D341Med (cell line): ENCODE measurements around the gene HDAC4.

Source experiments
- DNase-seq: peaks from one replicate; pipeline ENCODE4 v3.0.0; 2012; ENCODE audit warnings: low spot score

Gene HDAC4

DNA sequence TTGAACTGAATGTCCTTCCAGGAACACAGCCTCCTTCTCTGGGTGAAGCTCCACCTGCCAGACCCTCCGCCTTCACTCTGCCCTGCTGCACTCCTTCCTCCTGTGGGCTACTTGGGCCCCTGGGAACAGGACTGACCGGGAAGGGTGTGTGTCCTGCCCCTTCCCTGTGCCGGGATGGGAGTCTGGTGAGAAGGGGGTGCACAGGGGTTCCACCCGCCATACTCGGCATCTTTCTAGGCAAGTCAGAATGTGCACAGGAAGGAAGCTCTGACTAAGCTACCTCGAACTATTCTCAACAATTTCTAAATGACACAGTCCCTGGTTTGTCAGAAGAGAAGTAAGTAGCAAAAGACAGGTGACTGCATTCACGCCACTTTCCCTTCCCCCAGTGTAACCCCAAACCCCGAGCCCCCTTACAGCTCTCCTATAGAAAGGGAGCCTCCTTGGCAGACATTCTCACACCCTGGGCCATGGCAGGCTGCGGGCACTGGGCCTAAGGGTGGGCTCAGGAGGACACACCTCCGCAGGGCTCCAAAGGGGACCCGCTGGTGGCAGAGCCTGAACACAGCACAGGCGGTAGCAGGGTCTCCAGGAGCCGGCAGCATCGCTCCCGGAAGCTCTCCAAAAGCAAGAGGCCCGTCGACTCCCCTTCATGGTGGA, 184.1 kb downstream of the HDAC4 start:
- no peak for DNase-seq

DNA sequence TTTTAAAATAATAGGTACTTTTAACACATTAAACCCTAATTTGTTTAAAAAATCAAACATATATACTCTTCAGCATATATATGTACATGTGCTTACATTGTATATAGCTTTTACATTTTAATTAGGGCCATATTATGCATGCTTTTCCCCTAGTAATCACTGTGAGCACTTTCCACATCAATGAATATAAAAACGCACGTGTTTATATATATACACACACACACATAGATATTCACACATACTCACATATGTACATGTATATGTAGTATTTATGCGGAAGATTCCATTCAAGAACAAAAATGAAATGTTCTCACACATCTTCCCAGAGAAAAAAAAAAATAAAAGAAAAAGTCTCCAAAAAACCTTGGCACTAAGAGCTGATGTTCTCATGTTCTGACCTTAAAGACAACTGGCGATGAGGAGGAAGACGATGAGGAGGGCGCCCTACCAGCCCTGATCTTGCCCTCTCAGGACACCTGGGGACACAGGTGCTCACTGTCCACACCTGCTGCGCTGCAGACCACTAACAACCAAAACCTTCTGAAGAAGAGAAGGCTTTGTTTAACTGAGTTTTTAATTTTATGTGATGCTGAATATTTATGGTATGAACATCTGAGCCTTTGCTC, 184.7 kb downstream of the HDAC4 start:
- DNase-seq: no peak

DNA sequence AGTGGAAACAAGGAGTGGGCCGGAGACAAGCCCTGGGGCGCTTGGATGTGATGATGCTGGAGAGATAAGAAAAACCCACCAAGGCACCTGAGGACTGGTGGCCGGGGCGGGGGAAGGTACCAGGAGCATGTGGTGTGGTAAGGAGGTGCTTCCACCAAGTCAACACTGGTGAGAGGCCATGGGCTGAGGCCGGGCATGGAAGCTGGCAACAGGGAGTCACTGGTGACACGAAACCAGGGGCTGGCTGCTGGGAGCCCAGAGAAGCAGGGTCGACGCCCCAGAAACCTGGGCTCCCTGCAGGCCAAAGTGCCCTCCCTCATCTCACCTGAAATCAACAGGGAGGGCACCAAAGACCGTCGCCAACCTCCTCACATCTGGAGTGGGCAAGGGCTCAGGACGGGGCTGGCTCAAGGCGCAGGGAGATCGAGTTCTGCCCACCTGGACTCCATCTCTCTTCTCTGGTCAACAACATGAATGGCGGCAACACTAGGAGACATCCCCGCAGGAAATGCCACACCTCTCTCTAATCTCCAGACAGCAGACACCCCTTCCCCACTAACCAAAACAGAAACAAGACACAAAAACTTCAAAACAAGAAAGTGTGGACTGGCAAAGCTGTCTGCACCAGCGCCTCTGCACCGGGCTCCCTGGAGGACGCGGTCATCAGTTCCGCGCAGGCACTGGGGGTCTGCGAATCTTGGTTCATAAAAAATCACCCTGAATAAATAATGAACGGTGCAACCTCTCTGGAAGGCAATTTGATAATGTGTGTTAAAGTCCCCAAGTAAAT, 185.5 kb downstream of the HDAC4 start:
- DNase-seq: no peak

DNA sequence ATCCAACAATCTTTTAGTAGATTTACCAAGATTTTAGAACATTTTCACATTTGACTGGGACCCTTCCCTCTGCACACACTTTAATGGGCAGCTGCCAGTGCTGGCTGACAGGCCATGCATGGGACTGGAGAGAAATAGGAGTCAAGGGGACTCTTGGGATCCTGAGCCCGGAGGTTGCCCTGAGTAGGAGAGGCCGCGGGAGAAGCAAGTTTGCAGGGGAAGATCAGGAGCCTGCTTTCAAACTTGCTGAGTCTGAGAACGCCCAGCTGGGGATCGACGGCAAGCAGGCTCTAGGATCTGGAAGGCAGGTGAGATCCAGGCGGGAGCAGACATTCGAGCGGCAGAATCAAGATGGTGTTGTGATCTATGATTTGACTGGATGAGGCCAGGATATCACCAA, 186.1 kb downstream of the HDAC4 start:
- DNase-seq: no peak

DNA sequence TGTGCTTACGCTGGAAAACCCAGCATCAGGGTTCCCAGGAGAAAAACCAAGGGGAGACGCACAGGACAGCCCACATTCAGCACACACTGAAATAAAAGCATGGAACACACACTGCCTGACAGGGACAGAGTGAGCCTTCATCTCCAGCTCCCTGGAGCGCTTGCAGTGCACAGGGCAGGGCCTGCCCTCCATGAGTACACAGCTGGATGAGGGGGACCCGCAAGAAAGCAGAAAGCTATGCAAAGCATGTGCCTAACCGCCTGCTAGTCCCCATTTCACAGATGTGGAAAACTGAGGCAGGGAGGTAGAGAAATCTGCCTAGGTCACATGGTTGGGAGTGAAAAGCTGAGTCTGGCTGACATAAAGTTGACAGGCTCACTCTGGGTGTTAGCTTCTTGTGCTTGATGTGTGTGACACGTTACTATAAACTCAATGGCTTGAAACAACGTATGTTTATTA, 187.1 kb downstream of the HDAC4 start:
- DNase-seq: no peak

DNA sequence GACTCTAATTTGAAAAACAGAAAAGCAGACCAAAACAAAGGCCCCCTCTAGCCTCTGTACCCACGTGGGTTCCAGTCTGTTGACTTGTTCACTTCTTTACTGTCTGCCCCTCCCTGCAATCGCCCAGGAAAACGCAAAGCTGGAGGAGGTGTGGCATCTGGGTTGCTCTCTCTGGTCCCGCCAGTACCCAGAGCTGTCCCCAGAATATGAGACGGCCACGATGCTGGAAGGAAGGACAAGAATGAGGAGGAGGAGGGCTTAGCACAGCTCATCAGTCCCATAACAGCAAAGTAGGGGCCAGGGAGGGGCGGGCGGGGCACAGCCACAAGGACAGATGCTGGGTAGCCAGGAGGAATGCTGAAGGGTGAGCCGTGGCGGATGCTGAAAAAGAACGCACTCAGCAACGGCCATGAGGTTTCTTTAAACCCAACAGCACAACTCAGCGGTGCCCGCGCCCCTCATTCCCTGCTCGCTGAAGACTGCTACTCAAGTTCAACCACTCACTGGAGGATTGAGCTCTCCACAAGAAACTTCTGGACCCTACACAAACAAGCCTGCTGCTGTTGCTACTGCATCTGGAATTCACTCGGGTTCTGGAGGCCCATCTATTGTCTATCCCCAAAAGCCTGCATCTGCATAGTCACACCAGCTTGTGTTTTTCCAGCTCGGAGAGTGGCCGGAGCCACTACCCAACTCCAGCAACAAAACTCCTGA, 187.7 kb downstream of the HDAC4 start:
- no peak for DNase-seq

DNA sequence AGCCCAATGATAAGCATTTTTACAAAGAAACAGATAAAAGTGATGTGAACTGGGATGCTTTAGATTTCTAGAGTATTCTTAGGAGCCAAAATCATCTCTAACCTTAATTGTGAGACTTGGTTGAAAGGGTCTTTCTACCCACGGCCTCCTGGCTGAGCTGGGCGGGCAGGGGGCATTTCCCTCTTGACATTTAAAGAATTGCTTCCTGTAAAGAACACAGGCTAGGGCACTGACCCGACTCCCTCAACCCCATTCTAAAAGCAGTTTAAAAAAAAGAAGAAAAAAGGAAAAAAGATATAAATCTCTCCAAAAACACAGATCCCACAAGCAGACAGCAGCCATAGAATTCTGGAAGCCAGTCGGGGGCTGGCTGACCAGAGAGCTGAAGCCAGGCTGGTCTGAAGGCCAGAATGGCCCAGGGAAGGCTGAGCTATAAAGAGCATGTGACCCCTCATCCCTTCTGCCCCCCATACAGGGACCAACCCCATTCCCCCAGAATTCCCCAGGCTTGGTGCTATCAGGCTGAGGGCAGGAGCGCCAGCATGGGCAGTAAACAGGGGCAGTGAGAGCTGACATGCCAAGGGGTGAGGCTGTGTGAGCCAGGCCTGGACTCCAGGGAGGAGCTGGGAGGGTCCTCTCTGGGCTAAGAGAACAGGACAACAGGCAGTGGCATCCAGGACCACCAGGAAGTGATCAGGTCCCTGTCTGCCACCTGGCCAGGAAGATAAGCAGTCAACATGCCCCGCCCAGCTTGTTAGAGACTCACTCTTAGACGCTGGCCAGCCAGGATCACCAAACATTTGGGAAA, 188.5 kb downstream of the HDAC4 start:
- no peak for DNase-seq

DNA sequence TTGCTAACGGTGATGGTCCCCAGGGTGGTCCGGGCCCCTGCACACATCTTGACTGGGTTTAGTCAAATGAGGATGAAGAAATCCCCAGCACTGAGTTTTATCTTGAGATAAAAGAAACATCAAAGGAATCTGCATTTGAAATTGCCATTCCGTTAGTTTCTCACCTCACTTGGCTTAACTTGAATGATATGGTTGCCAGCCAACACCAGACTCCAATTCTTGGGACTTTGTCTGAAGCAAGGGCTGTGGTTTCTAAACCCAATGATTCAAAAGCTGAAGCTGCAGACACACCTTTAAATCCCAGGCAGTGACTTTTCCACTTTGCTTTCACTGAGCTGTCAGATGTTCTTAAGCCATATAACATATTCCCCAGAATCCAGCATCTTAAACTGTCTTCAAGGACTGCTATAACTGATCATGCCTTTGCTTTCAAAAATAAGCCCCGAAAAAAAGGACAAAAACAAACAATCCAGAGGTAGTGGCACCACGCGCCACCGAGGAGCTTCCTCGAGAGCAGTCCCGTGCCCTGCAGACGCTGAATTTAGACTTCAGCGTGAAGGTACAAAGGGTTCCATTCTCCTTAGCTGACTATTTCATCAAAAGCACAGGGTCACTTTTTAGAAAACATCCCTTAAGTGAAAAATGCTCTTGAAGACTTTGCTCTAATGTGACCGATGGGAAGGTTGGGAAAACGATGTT, 189.3 kb downstream of the HDAC4 start:
- no peak for DNase-seq

DNA sequence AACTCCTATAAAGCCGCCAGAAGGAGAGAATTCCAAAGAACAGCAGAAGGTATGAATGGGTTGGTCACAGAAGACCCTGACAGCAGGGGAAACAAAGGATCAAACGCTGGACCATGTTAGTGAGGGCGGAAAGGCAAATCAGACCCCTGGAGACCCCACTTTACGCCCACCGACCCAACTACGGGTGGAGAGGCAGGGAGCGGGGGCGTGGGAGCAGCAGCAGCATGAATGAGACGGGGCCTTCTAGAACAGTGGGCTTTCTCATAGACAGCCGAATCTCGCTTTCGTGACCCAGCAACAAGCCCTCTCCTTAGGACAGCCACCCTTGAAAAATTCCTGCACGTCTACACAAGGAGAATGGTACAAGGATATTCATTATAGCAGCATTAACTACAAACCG, 191.0 kb downstream of the HDAC4 start:
- DNase-seq: no peak

DNA sequence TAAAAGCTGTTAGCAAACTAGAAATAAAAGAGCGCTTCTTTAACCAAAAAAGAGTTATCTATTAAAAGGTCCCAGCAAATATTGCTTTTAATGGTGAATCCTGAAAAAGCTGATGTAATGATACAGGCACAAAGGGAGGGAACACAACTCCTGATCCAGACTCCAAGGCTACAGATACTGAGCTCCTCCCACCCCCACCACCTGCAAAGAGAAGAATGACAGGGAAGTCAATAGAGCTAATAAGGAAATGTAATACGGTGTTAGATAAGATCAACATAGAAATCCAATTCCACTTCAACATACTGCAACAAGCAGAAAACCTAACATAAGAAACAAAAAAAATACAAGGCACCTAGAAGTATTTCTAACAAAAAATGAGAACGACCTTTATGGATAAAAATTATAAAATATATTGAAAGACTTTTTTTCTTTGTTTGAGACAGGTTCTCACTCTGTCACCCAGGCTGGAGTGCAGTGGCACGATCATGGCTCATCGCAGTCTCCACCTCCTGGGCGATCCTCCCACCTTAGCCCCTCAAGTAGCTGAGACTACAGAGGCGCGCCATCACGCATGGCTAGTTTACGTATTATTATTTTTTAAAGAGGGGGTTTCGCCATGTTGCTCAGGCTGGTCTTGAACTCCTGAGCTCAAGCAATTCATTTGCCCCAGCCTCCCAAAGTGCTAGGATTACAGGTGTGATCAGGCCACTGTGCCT, 192.2 kb downstream of the HDAC4 start:
- DNase-seq: no peak

DNA sequence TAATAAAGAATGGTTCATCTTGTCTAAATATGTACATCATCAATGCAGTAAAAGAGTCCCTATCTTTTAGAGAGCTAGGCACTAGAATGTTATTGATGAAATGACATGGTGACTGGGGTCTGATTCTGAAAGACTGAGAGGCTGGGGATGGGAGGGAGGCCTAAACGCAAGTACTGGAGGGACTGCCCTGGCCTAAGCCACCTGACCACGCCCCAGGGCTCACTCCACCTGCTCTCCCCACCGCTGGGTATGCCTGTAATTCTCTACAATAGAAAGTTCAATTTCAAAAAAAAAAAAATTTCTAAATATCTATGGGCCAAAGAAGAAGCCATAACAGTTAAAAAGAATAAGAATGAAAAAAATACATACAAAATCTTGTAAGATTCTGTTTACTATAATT, 194.0 kb downstream of the HDAC4 start:
- DNase-seq: no peak

DNA sequence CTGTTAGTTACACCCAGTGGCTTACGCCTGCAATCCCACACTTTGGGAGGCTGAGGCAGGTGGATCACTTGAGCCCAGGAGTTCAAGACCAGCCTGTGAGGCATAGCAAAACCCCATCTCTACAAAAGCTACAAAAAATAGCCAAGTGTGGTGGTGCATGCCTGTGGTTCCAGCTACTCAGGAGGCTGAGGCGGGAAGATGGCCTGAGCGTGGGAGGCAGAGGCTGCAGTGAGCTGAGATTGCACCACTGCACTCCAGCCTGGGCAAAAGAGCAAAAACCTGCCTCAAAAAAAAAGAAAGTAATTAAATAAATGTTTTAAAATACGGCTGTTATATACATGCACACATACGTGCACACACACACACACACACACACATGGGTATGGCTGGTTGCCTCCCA, 194.8 kb downstream of the HDAC4 start:
- DNase-seq: no peak

DNA sequence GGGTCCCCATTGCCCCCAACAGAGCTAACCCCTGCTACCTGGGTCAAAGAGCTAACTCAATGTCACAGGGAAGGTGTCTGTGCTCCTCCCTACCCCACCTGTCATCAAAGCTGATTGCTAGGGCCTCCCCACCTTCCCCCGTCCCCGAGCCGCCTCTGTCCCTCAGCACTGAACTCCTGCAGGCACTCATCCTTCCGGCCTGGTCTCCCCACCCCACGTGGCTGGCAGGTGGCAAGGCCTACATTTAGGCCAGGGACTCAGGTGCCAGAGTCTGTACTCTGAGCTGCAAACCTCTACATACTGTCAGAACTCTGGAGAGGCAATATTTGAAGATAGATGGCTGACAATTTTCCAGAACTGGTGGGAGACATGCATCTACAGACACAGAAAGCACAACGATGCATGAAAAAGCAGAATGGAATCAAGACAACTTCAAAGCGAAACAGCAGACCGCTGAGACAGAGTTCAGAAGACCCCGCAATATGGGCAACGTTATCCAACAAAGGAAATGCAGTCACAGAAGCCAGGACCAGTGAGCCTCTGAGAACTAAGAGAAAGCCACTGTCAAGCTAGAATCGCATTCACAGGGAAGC, 195.8 kb downstream of the HDAC4 start:
- no peak for DNase-seq

DNA sequence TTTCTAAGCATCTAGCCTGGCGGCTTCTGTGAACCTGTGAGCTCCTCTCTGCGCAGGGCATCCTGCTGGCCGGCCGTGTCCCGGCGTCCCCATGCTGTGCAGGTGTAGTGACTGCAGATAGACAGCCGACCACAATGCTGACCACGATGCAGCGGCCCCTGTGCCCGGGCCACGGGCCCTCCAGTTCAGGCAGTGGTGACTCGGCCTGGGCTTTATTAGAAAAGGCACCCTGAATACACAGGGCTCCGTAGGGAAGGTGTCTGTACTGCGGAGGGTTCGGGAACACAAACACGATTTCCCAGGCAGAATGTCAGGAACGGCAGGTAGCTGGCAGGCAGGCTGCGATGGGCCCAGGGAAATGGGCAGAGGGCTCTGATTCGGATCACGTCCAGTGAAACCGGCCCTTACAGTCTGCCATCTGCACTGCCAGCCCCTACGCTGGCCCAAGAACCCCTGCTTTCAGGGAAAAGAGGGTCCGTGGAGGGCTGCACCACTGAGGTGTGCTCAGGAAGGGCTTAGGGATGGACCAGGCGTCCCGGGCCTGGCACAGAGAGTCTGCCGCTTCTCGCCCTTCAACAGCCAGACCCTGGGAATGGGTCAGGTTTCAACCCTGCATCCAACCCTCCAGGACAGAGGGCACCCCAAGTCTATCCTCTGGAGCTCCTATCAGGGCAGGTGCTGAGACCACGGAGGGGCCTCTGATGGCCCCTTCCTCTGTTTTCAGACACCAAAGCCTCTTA, 196.5 kb downstream of the HDAC4 start:
- no peak for DNase-seq

DNA sequence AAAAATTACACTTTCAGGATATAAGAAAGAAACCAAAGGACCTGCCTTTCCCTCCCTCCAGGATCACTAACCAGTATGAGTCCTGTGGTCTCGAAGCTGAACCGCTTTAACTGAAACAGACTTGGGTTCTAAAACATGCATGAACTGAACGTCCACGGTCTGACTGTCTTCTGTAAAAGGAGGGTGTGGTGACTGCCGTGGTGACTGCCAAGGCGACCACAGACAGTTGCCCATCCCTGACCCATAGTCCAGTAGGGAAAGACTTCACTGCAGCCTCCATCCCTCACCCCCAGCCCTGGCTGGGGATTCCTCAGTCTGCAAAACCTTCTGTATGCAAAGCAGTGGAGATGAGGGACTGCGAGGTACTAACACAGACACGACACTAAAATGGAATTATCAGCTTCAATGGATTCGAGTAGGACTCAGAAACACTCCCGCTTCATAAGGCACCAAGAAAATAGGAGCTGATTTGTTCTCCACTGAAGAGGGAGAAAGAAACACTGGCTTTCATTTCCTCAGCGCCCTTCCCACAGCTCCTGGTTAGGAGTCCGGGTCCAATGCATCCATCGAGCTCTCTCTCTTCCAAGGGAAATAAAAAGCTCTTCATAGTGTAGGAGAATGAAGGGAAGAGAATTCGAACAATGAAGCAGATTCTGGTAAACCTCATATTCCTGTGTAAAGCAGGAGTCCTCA, 197.2 kb downstream of the HDAC4 start:
- DNase-seq: no peak

DNA sequence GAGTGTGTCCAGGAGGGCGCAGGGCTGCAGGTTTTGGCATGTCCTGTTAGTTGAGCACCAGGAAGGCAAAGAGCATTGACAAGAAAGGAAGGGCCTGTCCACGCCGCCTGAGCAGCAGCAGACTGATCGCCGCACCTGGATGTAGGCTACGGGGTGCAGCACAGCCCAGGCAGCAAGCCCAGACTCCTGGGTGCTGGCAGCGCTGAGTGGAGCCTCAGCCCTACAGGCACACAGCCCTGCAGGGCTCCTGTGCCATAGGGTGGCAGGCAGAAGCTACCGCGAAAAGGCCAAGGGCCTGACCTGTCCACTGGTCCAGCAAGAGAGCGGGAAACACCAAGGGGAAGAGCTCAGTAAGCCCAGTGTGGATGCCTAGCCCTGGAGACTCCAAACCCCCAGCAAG, 198.0 kb downstream of the HDAC4 start:
- no peak for DNase-seq

DNA sequence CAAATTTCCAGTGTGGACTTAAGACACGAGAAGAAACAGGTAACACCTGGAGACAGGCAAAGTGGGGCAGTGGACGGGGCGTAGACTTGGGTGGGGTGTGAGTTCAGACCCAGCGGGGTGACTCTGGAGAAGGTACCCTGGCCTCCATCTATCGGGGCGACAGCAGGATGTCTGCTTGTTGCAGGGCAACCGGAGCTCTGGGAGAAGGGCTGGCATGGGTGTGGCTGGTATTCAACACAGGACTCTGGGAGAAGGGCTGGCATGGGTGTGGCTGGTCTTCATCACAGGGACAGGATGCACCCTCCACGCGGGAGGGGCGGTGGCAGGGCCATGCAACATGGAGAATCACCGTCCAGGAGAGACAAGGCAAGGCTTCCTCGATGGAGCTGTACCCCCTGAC, 198.5 kb downstream of the HDAC4 start:
- no peak for DNase-seq

DNA sequence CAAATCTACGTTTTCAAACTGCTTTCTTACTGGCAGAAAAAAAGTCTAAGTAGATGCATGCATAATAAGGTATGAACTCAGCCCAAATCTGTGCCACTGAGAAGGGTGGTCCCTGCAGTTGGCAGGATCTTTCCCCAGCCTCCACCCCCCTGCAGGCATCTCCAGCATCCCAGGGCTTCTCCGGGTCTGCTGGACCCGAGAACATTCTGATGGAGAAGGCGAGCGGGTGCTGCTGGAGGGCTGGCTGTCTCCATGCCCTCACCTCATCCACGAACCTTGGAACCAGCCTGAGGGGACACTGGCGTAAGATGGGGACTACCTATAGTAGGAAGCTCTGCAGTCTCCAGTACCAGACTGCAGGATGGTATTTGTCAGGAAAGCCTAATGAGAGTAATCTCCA, 198.9 kb downstream of the HDAC4 start:
- no peak for DNase-seq

DNA sequence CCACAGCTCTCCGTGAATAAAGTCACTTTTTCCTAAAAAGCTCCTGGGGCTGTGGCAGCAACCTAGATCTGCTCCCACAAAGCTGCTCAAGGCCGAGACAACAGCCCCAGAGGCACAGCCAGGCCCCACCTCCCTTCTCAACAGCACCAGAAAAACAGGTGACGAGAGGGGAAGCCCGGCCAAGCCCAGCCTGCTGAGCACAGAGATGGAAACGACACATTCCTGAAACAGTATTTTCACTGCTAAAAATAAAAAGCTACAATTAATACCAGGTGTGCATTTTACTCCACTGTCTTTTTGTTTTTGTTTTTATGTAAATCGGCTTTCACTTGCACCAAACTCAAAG, 199.3 kb downstream of the HDAC4 start:
- DNase-seq: no peak
